ENCODE measurements around the gene FKTN. TPM values are rescaled to one million over a fixed set of nuclear protein-coding genes. Genes with fewer than 3 reads are reported as not detected.

Gene FKTN
- total and polyA plus RNA-seq, 2 donors (not counting 1 experiment from before 2014, with no cell fraction given), result 5.3 to 16.2 TPM

DNA sequence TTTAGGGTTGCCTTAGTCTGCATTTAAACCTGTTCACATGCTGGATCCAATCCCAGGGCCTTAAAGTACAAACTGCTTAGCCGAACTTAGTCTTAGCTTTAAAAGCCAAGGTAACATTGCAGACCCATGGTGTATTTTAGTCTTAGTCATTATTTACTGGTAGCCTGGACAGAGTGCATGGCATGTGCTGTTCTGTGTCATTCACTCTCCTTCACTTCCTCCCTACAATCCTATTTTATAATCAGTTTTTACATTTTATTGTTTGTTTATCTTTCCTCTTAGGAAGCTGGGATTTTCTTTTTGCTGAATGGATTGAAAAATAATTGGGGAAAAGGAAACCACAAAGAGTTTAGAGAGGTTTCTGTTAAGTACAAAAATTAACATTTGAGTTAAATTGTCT, 74.9 kb downstream of the FKTN start:
- no peak overlapping the region for H3K4me3 Mint-ChIP-seq
- no peaks in the 10 kb centered on the region for H3K27me3 ChIP-seq (replicated peaks in 1 of 4; ENCODE audit: control extremely low read depth in 1 of 4, control insufficient read depth in 3 of 4, insufficient read depth in 4 of 4, low read length in 3 of 4)
- H4K20me1 ChIP-seq (ENCODE audit: control insufficient read depth, insufficient read depth, low read length, poor library complexity, severe bottlenecking), result no peaks in the 10 kb centered on the region
- no peaks in the 10 kb centered on the region for H3K27me3 Mint-ChIP-seq
- H3K4me1 ChIP-seq (ENCODE audit: control insufficient read depth in 2 of 2, insufficient read depth in 2 of 2, low read length in 2 of 2), result no peaks in the 10 kb centered on the region
- no peak for ATAC-seq (ENCODE audit: low read depth)
- H3K4me3 ChIP-seq (ENCODE audit: control extremely low read depth in 1 of 5, extremely low read depth in 1 of 5, insufficient read depth in 1 of 5, low read depth in 2 of 5, low read length in 4 of 5), result no peak overlapping the region
- no CpG with 5 or more reads among the region's 1 CpG for WGBS (ENCODE audit: insufficient coverage)
- H3K27ac ChIP-seq (ENCODE audit: low read length in 2 of 2), result no peak overlapping the region
- ChIA-PET POLR2A (no interaction called here), CTCF (no interaction called here)
- intact Hi-C loops (cut with micrococcal nuclease), result no loop called here
- no peak overlapping the region for H2AFZ ChIP-seq (ENCODE audit: insufficient read depth, low read depth, low read length, poor library complexity, severe bottlenecking)
- H3K9me3 Mint-ChIP-seq (ENCODE audit: insufficient read depth), result no peaks in the 10 kb centered on the region
- DNase-seq, result no peak
- peaks cover 0 to 4% (median 3%) of the 10 kb centered on the region in 3 donors for H3K9me3 ChIP-seq (ENCODE audit: control extremely low read depth in 1 of 3, control insufficient read depth in 2 of 3, insufficient read depth in 1 of 3, low read length in 2 of 3)
- H3K9ac ChIP-seq (ENCODE audit: low read length), result no peak overlapping the region
- no peaks in the 10 kb centered on the region for H3K4me1 Mint-ChIP-seq
- H3K27ac Mint-ChIP-seq, result no peak overlapping the region
- TF ChIP-seq, protein P1, sequence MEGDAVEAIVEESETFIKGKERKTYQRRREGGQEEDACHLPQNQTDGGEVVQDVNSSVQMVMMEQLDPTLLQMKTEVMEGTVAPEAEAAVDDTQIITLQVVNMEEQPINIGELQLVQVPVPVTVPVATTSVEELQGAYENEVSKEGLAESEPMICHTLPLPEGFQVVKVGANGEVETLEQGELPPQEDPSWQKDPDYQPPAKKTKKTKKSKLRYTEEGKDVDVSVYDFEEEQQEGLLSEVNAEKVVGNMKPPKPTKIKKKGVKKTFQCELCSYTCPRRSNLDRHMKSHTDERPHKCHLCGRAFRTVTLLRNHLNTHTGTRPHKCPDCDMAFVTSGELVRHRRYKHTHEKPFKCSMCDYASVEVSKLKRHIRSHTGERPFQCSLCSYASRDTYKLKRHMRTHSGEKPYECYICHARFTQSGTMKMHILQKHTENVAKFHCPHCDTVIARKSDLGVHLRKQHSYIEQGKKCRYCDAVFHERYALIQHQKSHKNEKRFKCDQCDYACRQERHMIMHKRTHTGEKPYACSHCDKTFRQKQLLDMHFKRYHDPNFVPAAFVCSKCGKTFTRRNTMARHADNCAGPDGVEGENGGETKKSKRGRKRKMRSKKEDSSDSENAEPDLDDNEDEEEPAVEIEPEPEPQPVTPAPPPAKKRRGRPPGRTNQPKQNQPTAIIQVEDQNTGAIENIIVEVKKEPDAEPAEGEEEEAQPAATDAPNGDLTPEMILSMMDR (IDR thresholded peaks at IDR 0.05), result no peak
- TF ChIP-seq EZH2 (IDR thresholded peaks at IDR 0.05; ENCODE audit: borderline replicate concordance, insufficient read depth, low read depth, low read length, poor library complexity, severe bottlenecking), result no peak
- H3K36me3 ChIP-seq (replicated peaks in 1 of 2; ENCODE audit: control extremely low read depth in 1 of 2, control insufficient read depth in 1 of 2, extremely low read depth in 1 of 2, insufficient read depth in 2 of 2, low read length in 1 of 2), result peaks cover 0 to 2% of the 10 kb centered on the region in 2 experiments
- H3K79me2 ChIP-seq (ENCODE audit: control insufficient read depth, insufficient read depth, low read length), result no peaks in the 10 kb centered on the region
- H3K4me2 ChIP-seq (replicated peaks; ENCODE audit: low read depth, low read length, poor library complexity, severe bottlenecking), result no peak overlapping the region

DNA sequence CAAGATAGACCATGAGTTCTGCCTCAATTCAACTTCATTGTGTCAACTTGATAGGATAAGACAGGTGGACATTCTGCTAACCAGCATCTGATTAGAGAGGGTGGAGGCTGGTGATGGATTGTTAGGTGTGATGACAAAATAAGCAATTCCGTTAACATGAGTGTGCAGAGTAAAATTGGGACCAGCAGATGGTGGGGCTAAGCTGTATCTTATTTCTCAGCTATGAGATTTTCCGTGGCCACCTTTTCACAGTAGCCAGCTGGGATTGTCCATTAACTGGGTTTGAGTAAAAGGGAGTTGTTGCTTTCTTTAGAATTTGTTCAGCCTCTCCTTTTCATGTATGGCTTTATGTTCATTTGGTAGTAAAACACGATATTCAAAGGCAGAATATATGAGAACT, 75.5 kb downstream of the FKTN start:
- H3K27me3 ChIP-seq (replicated peaks in 1 of 4; ENCODE audit: control extremely low read depth in 1 of 4, control insufficient read depth in 3 of 4, insufficient read depth in 4 of 4, low read length in 3 of 4), result no peaks in the 10 kb centered on the region
- H3K4me1 ChIP-seq (ENCODE audit: control insufficient read depth in 2 of 2, insufficient read depth in 2 of 2, low read length in 2 of 2), result no peaks in the 10 kb centered on the region
- H3K27ac ChIP-seq (ENCODE audit: low read length in 2 of 2), result no peak overlapping the region
- H3K4me3 ChIP-seq (ENCODE audit: control extremely low read depth in 1 of 5, extremely low read depth in 1 of 5, insufficient read depth in 1 of 5, low read depth in 2 of 5, low read length in 4 of 5), result no peak overlapping the region
- Mint-ChIP-seq H3K9me3 (ENCODE audit: insufficient read depth) (no peaks in the 10 kb centered on the region), H3K4me3 (no peak overlapping the region), H3K27ac (no peak overlapping the region), H3K4me1 (no peaks in the 10 kb centered on the region), H3K27me3 (no peaks in the 10 kb centered on the region)
- no peak overlapping the region for H2AFZ ChIP-seq (ENCODE audit: insufficient read depth, low read depth, low read length, poor library complexity, severe bottlenecking)
- TF ChIP-seq EZH2 (IDR thresholded peaks at IDR 0.05; ENCODE audit: borderline replicate concordance, insufficient read depth, low read depth, low read length, poor library complexity, severe bottlenecking), result no peak
- TF ChIP-seq, protein P1 (IDR thresholded peaks at IDR 0.05), result no peak
- no peak overlapping the region for H3K9ac ChIP-seq (ENCODE audit: low read length)
- CTCF ChIA-PET, result interaction anchor here (0.6 to 0.9 kb wide), 4 partner anchors 23 to 90 kb away, joined by 3 read pairs; no protein-coding TSS in a partner anchor
- no peaks in the 10 kb centered on the region for H3K79me2 ChIP-seq (ENCODE audit: control insufficient read depth, insufficient read depth, low read length)
- WGBS (ENCODE audit: insufficient coverage), result 100% methylated on average over 2 of the region's 3 CpGs
- ATAC-seq (ENCODE audit: low read depth) (no peak), DNase-seq (no peak)
- POLR2A ChIA-PET, result no interaction called here
- H4K20me1 ChIP-seq (ENCODE audit: control insufficient read depth, insufficient read depth, low read length, poor library complexity, severe bottlenecking), result no peaks in the 10 kb centered on the region
- H3K4me2 ChIP-seq (replicated peaks; ENCODE audit: low read depth, low read length, poor library complexity, severe bottlenecking), result no peak overlapping the region
- peaks cover 0 to 3% of the 10 kb centered on the region in 2 experiments for H3K36me3 ChIP-seq (replicated peaks in 1 of 2; ENCODE audit: control extremely low read depth in 1 of 2, control insufficient read depth in 1 of 2, extremely low read depth in 1 of 2, insufficient read depth in 2 of 2, low read length in 1 of 2)
- intact Hi-C loops (cut with micrococcal nuclease), result no loop called here
- H3K9me3 ChIP-seq (ENCODE audit: control extremely low read depth in 1 of 3, control insufficient read depth in 2 of 3, insufficient read depth in 1 of 3, low read length in 2 of 3), result peaks cover 0 to 4% (median 3%) of the 10 kb centered on the region in 3 donors
